Endothelial cell of umbilical vein (primary cell): ENCODE results near the gene PRKG1. TPM values are rescaled to one million over a fixed set of nuclear protein-coding genes. Genes with fewer than 3 reads are reported as not detected.

Experiments
- BruUV-seq: library from RNA; stranded (reverse); fragments of 400-500 nt; replicated peaks from 2 replicates; lab custom pipeline; 2021; lab: Mats Ljungman, UMichigan
- CTCF ChIA-PET: fragments of 300-600, 350-600 bp; sonication (Branson Sonifier 250); formaldehyde crosslinking; loops from one replicate; lab custom pipeline; 2021; ENCODE audit warnings: antibody characterized with exemption, inconsistent platforms; lab: Charles Lee
- POLR2A ChIA-PET: fragments of 300-600, 350-600 bp; sonication (Branson Sonifier 250); formaldehyde crosslinking; loops from one replicate; lab custom pipeline; 2021; ENCODE audit warnings: antibody characterized with exemption, inconsistent platforms; lab: Charles Lee
- DNase-seq: peaks from one replicate; pipeline ENCODE4 v3.0.0-alpha.2; 2011; ENCODE audit warnings: low read depth, low spot score
- FAIRE-seq: peaks from 2 replicates; lab custom pipeline; 2011; peaks lifted over from hg19 to GRCh38; lab: Jason Lieb, UNC
- H2AFZ ChIP-seq: 2 replicates; pipeline ENCODE4 v1.6.0; 2012; ENCODE audit warnings: low read depth, low read length, control low read depth, inconsistent platforms
- H3K27ac ChIP-seq: 2 replicates; pipeline ENCODE4 v1.5.1; 2011; ENCODE audit warnings: low read depth, mild to moderate bottlenecking, control low read depth, low read length, moderate library complexity; ENCODE audit not compliant: insufficient read depth
- H3K27me3 ChIP-seq, 2 experiments: 2 replicates each; pipeline versions ENCODE4 v1.6.0 to v1.6.1; 2011; ENCODE audit warnings: low read length in 2 of 2, mixed read lengths in 1 of 2; ENCODE audit not compliant: control insufficient read depth in 2 of 2, insufficient read depth in 2 of 2
- H3K36me3 ChIP-seq, 2 experiments: 2 replicates in 1 of 2; 3 replicates in 1 of 2; pipeline ENCODE4 v1.5.1; 2011; ENCODE audit warnings: low read length in 2 of 2, mild to moderate bottlenecking in 1 of 2, moderate library complexity in 1 of 2; ENCODE audit not compliant: control insufficient read depth in 2 of 2, insufficient read depth in 2 of 2; ENCODE audit errors: extremely low read depth in 1 of 2
- H3K4me1 ChIP-seq: 3 replicates; pipeline ENCODE4 v1.5.1; 2011; ENCODE audit warnings: mild to moderate bottlenecking, low read length; ENCODE audit not compliant: control insufficient read depth, insufficient read depth; ENCODE audit errors: extremely low read depth
- H3K4me2 ChIP-seq: 2 replicates; pipeline ENCODE4 v1.6.1; 2011; ENCODE audit warnings: low read length, control low read depth, mixed read lengths; ENCODE audit not compliant: insufficient read depth
- H3K4me3 ChIP-seq, 3 experiments: fragments of 200-600 bp in 1 of 3; sonication (generic), shearing (Covaris generic) in 1 of 3; replicated peaks in 1 of 3; 2 replicates each; pipeline ENCODE4 v1.5.1; 2011 to 2016; ENCODE audit warnings: control low read depth in 3 of 3, low read length in 3 of 3, mild to moderate bottlenecking in 2 of 3, inconsistent platforms in 1 of 3, low read depth in 1 of 3, moderate library complexity in 1 of 3; ENCODE audit not compliant: insufficient read depth in 1 of 3
- H3K79me2 ChIP-seq: 2 replicates; pipeline ENCODE4 v1.6.0; 2012; ENCODE audit warnings: low read length, inconsistent platforms; ENCODE audit not compliant: control insufficient read depth, insufficient read depth
- H3K9ac ChIP-seq: replicated peaks from 2 replicates; pipeline ENCODE3; 2011; ENCODE audit warnings: low read length, control low read depth; ENCODE audit not compliant: insufficient read depth; ENCODE audit errors: extremely low read depth
- H3K9me1 ChIP-seq: replicated peaks from 3 replicates; pipeline ENCODE4 v1.6.0; 2011; ENCODE audit warnings: mild to moderate bottlenecking, low read length; ENCODE audit not compliant: control insufficient read depth, insufficient read depth; ENCODE audit errors: extremely low read depth
- H3K9me3 ChIP-seq: replicated peaks from 2 replicates; pipeline ENCODE4 v1.5.1; 2012; ENCODE audit warnings: low read length, inconsistent platforms; ENCODE audit not compliant: control insufficient read depth, insufficient read depth
- H4K20me1 ChIP-seq: replicated peaks from 2 replicates; pipeline ENCODE3; 2011; ENCODE audit warnings: mild to moderate bottlenecking, low read length; ENCODE audit not compliant: control insufficient read depth, insufficient read depth; ENCODE audit errors: extremely low read depth
- EZH2 ChIP-seq: IDR thresholded peaks from 2 replicates; pipeline ENCODE4 v1.6.1; 2012; ENCODE audit warnings: borderline replicate concordance, low read depth, mild to moderate bottlenecking, moderate library complexity, low read length, inconsistent platforms; ENCODE audit not compliant: severe bottlenecking
- FOS ChIP-seq: IDR thresholded peaks from 2 replicates; pipeline ENCODE4 v1.6.1; 2011; ENCODE audit warnings: mild to moderate bottlenecking, low read length, moderate library complexity, borderline replicate concordance; ENCODE audit not compliant: insufficient read depth
- GATA2 ChIP-seq: IDR thresholded peaks from 2 replicates; pipeline ENCODE4 v1.7.0; 2011; ENCODE audit warnings: low read depth, mild to moderate bottlenecking, moderate library complexity, mixed read lengths, low read length; ENCODE audit not compliant: insufficient read length, insufficient read depth
- MYC ChIP-seq: IDR thresholded peaks from one replicate; pipeline ENCODE4 v1.6.1; 2011; ENCODE audit warnings: mild to moderate bottlenecking, low read depth, low read length
- POLR2A ChIP-seq: IDR thresholded peaks from 2 replicates; pipeline ENCODE4 v1.6.1; 2012; ENCODE audit warnings: low read depth, mild to moderate bottlenecking, control low read depth, low read length
- POLR2AphosphoS5 ChIP-seq: IDR thresholded peaks from 2 replicates; pipeline ENCODE4 v1.6.1; 2012; ENCODE audit warnings: low read depth, mild to moderate bottlenecking, control low read depth, low read length, moderate library complexity; ENCODE audit not compliant: insufficient read depth
- dilution Hi-C: fragments of 300-500 bp; cut with MboI; formaldehyde crosslinking; loops from one replicate; pipeline ENCODE4 v1.15.0; 2019; ENCODE audit warnings: low sequenced_read_pairs; ENCODE audit not compliant: extremely low pct_ligation_motif_present
- intact Hi-C: fragments of 100-400 bp; cut with micrococcal nuclease; formaldehyde crosslinking; loops from one replicate; pipeline ENCODE4 v1.10.0; 2022
- polyA plus RNA-seq, 4 experiments: library from polyadenylated mRNA; depleted of rRNA in 3 of 4; stranded (reverse) in 3 of 4; unstranded in 1 of 4; fragments of >200 nt; gene quantifications; 2 replicates each; pipeline versions ENCODE4 v1.2.1 to v1.2.3, GENCODE V29; 2011 to 2012; ENCODE audit warnings: missing spikeins in 1 of 4
- total RNA-seq: library from RNA; stranded (reverse); gene quantifications from 2 replicates; pipeline ENCODE4 v1.2.3, GENCODE V29; 2021
- TF ChIP-seq, protein P1 (sequence below), 2 donors: IDR thresholded peaks; 1 replicate in 1 of 2; 2 replicates in 1 of 2; pipeline ENCODE4 v1.5.1; 2011; ENCODE audit warnings: low read length in 2 of 2, mild to moderate bottlenecking in 2 of 2, moderate library complexity in 2 of 2, control low read depth in 1 of 2, inconsistent platforms in 1 of 2, low read depth in 1 of 2; ENCODE audit not compliant: insufficient read depth in 1 of 2; ENCODE audit errors: extremely low read depth in 1 of 2
- TF ChIP-seq, protein P2 (sequence below): IDR thresholded peaks from 2 replicates; pipeline ENCODE4 v1.6.1; 2011; ENCODE audit not compliant: insufficient read depth, insufficient read length

PRKG1 gene
- total and polyA plus RNA-seq, 2 donors (not counting 3 experiments of a cell fraction or from before 2014, with no cell fraction given) = 0.01 to 0.18 TPM

DNA sequence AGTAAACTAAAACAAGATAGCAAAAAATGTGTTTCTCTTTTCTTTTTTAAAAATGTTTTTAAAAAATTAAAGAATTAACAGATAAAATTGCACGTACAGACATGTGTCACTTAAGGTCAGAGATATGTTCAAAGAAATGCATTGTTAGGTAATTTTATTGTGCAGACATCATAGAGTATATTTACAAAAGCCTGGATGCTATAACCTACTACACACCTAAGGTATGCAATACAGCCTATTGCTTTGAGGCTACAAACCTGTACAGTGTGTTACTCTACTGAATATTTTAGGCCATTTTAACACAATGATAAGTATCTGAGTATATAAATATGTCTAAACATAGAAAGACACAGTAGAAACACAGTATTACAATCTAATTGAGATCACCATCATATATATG is 253.1 kb downstream of the PRKG1 start:
- no TSS peak for BruUV-seq
- Histone ChIP-seq H4K20me1 (no peaks in the 10 kb centered on the region), H3K9me3 (no peaks in the 10 kb centered on the region), H2AFZ (no peak overlapping the region), H3K4me3 (no peak overlapping the region), H3K4me2 (no peak overlapping the region), H3K9ac (no peak overlapping the region), H3K36me3 (no peaks in the 10 kb centered on the region), H3K9me1 (no peaks in the 10 kb centered on the region), H3K27me3 (peaks cover 0 to 2% of the 10 kb centered on the region in 2 experiments), H3K79me2 (no peaks in the 10 kb centered on the region), H3K27ac (no peak overlapping the region), H3K4me1 (no peaks in the 10 kb centered on the region)
- ChIA-PET CTCF (interaction anchor here (1.0 kb wide), 1 partner anchor 8 kb away, joined by 3 read pairs; no protein-coding TSS in a partner anchor), POLR2A (no interaction called here)
- DNase-seq (no peak), FAIRE-seq (no peak)
- dilution Hi-C loops = no loop called here
- TF ChIP-seq GATA2 (no peak), EZH2 (no peak), POLR2AphosphoS5 (no peak), FOS (no peak), MYC (no peak), POLR2A (no peak)
- TF ChIP-seq, protein P1, sequence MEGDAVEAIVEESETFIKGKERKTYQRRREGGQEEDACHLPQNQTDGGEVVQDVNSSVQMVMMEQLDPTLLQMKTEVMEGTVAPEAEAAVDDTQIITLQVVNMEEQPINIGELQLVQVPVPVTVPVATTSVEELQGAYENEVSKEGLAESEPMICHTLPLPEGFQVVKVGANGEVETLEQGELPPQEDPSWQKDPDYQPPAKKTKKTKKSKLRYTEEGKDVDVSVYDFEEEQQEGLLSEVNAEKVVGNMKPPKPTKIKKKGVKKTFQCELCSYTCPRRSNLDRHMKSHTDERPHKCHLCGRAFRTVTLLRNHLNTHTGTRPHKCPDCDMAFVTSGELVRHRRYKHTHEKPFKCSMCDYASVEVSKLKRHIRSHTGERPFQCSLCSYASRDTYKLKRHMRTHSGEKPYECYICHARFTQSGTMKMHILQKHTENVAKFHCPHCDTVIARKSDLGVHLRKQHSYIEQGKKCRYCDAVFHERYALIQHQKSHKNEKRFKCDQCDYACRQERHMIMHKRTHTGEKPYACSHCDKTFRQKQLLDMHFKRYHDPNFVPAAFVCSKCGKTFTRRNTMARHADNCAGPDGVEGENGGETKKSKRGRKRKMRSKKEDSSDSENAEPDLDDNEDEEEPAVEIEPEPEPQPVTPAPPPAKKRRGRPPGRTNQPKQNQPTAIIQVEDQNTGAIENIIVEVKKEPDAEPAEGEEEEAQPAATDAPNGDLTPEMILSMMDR (IDR thresholded peaks at IDR 0.05; ENCODE audit: extremely low read depth in 1 of 2, insufficient read depth in 1 of 2, low read depth in 1 of 2, low read length in 2 of 2) = no peak
- TF ChIP-seq, protein P2, sequence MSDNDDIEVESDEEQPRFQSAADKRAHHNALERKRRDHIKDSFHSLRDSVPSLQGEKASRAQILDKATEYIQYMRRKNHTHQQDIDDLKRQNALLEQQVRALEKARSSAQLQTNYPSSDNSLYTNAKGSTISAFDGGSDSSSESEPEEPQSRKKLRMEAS = no peak
- intact Hi-C loops = no loop called here
